Right kidney (tissue), 1 donor: Measurements from ENCODE around the gene ZSWIM1.
"Not testable (repeated sequence)": the region's sequence is repeated elsewhere in the genome, so short reads cannot be mapped to it uniquely, and the experiment has no call there.

Experiments used
- DNase-seq: peaks from one replicate; pipeline ENCODE4 v3.0.0-alpha.2; 2016

The ZSWIM1 gene

DNA sequence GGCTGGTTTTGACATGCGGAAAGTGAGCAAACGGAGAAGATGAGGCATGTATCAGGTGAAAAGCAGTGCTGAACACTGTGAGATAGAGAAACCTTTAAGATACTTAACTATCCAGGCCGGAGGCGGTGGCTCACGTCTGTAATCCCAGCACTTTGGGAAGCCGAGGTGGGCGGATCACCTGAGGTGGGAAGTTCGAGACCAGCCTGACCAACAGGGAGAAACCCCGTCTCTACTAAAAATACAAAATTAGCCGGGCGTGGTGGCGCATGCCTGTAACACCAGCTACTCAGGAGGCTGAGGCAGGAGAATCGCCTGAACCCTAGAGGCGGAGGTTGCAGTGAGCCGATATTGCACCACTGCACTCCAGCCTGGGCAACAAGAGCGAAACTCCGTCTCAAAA, 50.7 kb downstream of the ZSWIM1 start:
- DNase-seq, result not testable (repeated sequence)

DNA sequence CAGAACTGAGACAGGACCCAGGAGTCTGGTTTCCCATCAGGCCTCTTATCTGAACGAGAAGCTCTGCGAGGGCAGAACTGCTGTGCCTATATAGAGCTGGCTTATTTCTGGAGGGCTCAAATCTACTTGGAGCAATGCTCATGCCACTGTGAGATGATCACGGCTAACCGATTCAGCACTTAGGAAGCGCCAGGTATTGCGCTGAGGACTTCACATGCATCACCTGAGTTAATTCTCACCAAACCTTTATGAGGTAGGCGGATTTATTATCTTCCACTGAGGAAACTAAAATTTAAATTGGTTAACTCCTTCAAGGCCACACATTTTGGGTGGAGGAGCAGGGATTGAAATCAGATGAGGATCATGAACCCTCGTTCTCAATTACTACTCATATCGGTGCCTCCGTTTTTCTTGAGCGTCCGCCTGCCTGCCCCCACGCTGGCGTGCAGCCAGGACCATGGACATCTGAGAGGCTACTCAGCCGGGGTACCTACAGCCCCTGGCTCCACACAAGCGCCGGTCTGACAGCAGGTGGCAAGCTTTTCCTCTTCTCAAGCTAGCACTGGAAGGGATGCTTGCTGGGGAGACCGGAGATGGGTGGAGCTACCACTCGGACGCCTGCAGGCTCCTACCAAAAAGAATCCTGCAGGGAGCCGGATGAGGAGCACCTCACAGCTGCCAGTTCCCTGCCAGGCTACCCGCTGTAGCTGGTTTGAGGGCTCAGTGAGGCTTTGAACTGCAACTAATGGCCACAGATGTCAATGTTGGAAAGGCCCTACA, 52.4 kb downstream of the ZSWIM1 start:
- DNase-seq, result no peak

DNA sequence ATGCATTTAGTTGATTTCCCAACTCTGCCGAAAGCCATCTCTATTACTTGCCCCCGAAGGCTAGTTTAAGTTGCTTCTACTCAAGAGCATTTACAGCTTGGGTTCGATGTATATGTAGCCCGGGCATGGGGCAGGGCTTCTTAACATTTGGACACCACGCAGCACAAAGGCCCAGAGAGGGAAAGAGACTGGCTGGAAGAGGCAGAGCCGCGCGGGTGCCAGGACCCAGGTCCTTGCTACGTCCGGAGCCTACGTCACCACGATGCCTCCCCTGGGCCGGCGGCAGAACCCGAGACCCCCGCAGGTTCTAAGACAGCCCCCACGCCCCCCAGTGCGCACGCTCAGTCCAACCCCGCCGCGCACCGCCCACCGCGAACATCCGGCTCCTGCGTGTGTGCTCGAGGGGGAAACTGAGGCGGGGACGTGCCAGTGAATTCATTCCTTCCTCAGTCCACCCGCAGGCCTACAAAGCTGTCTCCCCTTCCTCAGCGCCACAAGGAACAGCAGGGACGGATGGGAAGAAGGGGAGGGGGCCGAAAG, 53.1 kb downstream of the ZSWIM1 start:
- DNase-seq, result peak; percentile 68
